C4-2B (cell line): ENCODE data around the gene GAS7.

Experiments
- H3K27ac ChIP-seq: fragments of 450-650 bp; 2 replicates; pipeline ENCODE4 v1.5.1; 2017
- CTCF ChIP-seq: fragments of 450-650 bp; conservative IDR thresholded peaks from 2 replicates; pipeline ENCODE4 v1.5.1; 2017; ENCODE audit warnings: mild to moderate bottlenecking
- ZFX ChIP-seq: fragments of 450-650 bp; IDR thresholded peaks from 2 replicates; pipeline ENCODE4 v1.6.1; 2017

GAS7 gene

GRCh38 chr17:10001306-10001873 is 197.0 kb downstream of the GAS7 start:
- TF ChIP-seq CTCF, result no peak
- TF ChIP-seq ZFX, result no peak
- H3K27ac ChIP-seq, result no peak overlapping the region

- TF ChIP-seq ZFX (no peak), CTCF (no peak)
Measured at GRCh38 chr17:9999919-10000695, 198.3 kb downstream of the GAS7 start.

GRCh38 chr17:9998060-9998459 is 200.3 kb downstream of the GAS7 start:
- no peak overlapping the region for H3K27ac ChIP-seq
- TF ChIP-seq CTCF, result no peak

More at GRCh38 chr17:9999919-10000695, 198.3 kb downstream of the GAS7 start:
- H3K27ac ChIP-seq, result no peak overlapping the region

- no peak overlapping the region for H3K27ac ChIP-seq
- TF ChIP-seq CTCF, result no peak
- no peak for TF ChIP-seq ZFX
Measured at GRCh38 chr17:9994761-9995160, 203.6 kb downstream of the GAS7 start.

GRCh38 chr17:9991796-9992195 is 206.6 kb downstream of the GAS7 start:
- no peak for TF ChIP-seq ZFX
- no peak for TF ChIP-seq CTCF
- H3K27ac ChIP-seq, result no peak overlapping the region

GRCh38 chr17:9991351-9991750 is 207.1 kb downstream of the GAS7 start:
- TF ChIP-seq CTCF (no peak), ZFX (no peak)
- no peak overlapping the region for H3K27ac ChIP-seq

GRCh38 chr17:9987779-9988585 is 210.4 kb downstream of the GAS7 start:
- H3K27ac ChIP-seq, result no peak overlapping the region
- TF ChIP-seq ZFX (no peak), CTCF (peak; percentile 92)
